Medulla oblongata (tissue), 1 donor: ENCODE results near the gene TUBA8.

Experiments
- DNase-seq: peaks from one replicate; pipeline ENCODE4 v3.0.0-alpha.2; 2015; ENCODE audit errors: extremely low spot score

Gene TUBA8

DNA sequence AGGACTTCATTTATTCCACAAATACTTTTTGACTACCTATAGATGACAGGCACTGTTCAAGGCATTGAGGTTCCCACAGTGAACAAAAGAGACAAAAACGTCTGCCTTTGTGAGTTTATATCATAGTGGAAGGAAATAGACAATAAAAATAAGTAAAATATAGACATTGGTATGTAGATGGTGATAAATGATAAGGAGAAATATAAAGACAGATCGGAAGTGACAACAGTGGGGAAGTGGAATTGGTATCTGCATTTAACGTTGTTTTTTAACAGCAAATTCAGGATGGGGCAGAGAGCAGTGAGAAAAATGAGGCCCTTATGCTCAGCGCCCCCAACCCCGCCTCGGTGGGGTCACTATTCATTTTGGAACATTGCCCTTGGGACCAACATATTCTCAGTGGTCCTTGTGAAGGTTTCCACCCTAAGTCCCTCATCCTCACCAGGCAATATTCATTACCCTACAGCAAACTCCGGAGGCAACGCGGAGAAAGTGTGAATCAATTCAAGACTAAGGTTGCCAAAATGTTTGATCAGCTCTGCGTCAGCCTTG, 33.4 kb upstream of the TUBA8 start:
- no peak for DNase-seq

- DNase-seq = peak; percentile 98
Measured at GRCh38 chr22:18077639-18078328, 32.8 kb upstream of the TUBA8 start, which contains the start of gene PEX26. Gene PEX26, plus strand, starts transcription at chr22:18077990. Its CDS starts 387 bp downstream, at chr22:18078377.

GRCh38 chr22:18078329-18079041, 32.1 kb upstream of the TUBA8 start:
- DNase-seq = no peak

DNA sequence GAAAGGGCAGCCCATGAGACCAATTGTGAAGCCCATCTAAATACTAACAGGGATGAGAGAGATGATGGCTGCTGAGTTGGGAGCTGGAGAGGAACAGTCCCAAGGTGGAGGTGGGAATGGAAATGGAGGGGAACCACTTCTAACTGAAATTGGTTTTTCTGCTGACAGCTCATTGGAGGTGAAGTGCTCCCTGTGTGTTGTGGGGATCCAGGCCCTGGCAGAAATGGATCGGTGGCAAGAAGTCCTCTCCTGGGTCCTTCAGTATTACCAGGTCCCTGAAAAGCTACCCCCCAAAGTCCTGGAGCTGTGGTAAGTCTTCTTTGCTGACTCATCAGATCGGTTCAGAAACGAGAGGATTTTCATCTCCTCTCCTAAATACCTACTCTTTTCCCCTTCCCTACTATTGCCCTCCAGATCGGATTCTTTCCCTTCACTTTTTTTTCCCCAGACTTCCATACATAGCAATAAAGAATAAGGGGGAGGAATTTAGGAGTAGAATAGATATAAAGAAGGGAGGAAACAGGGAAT, 30.8 kb upstream of the TUBA8 start:
- DNase-seq = no peak

- DNase-seq = no peak
Measured at GRCh38 chr22:18081416-18081815, 29.2 kb upstream of the TUBA8 start.

DNA sequence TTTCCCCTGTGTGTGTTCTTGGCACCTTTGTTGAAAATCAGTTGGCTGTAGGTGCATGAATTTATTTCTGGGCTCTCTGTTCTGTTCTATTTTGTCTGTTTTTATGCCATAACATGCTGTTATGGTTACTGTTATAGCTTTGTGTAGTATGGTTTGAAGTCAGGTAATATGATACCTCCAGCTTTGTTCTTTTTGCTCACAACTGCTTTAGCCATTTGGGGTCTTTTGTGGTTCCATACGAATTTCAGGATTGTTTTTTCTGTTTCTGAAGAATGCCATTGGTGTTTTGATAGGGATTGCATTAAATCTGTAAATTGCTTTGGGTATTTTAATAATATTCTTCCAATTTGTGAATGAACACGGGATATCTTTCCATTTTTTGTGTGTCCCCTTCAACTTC, 28.1 kb upstream of the TUBA8 start:
- DNase-seq = no peak

DNA sequence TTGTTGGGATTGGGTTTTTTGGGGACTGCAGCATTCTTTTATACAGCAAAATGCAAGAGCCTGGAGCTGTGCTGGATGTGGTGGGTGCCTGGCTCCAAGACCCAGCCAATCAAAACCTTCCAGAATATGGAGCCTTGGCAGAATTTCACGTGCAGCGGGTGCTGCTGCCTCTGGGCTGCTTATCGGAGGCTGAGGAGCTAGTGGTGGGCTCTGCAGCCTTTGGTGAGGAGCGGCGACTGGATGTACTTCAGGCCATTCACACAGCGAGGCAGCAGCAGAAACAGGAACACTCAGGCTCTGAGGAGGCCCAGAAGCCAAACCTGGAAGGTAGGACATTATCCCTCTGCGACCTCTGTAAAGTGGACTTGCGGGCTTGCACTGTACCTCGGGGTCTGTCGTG, 27.2 kb upstream of the TUBA8 start:
- DNase-seq = no peak

DNA sequence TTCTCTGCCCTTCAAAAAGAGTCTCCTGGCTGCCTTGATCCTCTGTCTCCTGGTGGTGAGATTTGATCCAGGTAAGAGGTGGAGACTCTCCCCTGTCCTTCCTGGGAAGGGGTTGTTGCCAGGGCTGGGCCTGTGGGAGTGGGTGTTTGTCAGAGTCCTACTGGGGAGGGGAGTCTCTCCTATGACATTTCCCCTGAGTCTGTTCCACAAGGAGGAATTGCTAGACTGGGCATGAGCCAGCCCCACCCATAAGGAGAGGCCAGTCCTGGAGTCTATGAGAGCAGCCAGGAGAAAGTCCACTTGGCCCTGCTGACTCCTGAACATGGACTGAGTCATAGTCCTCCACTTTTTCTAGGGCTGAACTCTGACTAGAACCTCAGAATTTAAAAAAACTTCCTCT, 25.4 kb upstream of the TUBA8 start:
- DNase-seq = no peak

GRCh38 chr22:18087350-18087855, 23.2 kb upstream of the TUBA8 start:
- no peak for DNase-seq

DNA sequence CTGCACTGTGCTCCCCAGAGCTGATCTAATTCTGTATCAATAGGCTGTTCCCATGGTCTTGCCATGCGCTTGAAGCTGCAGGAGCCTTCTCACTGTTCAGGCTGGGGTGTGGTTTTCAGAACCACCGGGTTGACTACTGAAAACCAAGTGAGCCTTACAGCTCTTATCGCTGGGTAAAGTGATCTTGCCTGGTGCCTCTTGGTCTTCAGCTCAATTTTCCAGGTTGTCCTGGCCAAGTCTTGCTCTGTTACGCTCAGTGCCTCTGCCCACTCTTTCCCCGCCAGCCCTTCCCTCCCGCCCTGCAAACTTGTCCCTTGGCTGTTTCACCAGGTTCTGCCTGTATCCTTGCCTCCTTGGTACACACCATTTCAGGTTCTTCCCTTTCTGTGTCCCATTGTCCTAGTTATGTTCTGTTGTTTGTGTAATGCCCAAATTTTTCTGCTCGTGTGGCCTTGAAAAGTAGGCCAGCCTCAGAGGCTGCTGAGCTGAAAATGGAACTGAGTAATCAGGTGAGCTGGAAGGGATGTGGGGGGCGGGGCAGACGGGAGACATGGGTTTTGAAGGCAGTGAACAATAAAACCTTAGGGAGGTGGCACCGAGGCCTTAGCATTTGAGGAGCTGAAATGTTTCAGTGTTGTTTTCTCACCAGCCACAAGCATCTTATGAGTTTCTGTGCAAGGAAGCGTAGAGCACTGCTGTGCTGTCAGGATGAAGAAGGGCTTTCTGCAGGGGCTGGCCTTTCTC, 21.6 kb upstream of the TUBA8 start:
- no peak for DNase-seq

GRCh38 chr22:18090286-18090685, 20.3 kb upstream of the TUBA8 start:
- no peak for DNase-seq

- no peak for DNase-seq
Measured at GRCh38 chr22:18091478-18091877, 19.1 kb upstream of the TUBA8 start.

GRCh38 chr22:18091916-18092526, 18.6 kb upstream of the TUBA8 start:
- DNase-seq = no peak

GRCh38 chr22:18093661-18094060, 16.9 kb upstream of the TUBA8 start:
- DNase-seq = no peak

- DNase-seq = no peak
Measured at GRCh38 chr22:18095101-18095805, 15.4 kb upstream of the TUBA8 start.

GRCh38 chr22:18096823-18097222, 13.8 kb upstream of the TUBA8 start:
- no peak for DNase-seq

- DNase-seq = no peak
Measured at GRCh38 chr22:18100781-18101180, 9.8 kb upstream of the TUBA8 start.

- no peak for DNase-seq
Measured at GRCh38 chr22:18101536-18101935, 9.1 kb upstream of the TUBA8 start.

- DNase-seq = no peak
Measured at GRCh38 chr22:18103527-18104269, 6.9 kb upstream of the TUBA8 start.

DNA sequence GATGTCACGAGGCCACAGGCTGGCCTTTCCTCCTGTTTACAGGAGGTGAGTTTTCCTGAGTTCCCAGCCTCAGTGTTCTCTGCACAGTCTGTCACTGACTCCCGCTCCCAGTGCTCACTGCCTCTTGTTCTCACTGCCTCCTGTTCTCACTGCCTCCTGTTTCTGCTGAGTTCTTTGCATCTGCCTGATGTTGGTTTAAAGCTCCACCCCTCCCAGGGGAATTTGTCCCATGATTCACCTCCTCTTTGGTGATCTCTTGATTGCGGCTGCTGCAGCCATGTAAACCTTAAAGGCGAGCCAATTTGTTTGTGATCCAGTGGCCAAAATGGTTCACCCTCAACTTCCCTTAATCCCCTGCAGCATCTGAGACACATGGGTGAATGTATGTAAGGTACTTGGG, 6.0 kb upstream of the TUBA8 start:
- no peak for DNase-seq
